ENCODE data around the gene PXT1. TPM values are rescaled to one million over a fixed set of nuclear protein-coding genes. Genes with fewer than 3 reads are reported as not detected.

The PXT1 gene
- total and polyA plus RNA-seq, 2 donors (not counting 1 experiment from before 2014, with no cell fraction given): under 0.01 to 0.03 TPM

DNA sequence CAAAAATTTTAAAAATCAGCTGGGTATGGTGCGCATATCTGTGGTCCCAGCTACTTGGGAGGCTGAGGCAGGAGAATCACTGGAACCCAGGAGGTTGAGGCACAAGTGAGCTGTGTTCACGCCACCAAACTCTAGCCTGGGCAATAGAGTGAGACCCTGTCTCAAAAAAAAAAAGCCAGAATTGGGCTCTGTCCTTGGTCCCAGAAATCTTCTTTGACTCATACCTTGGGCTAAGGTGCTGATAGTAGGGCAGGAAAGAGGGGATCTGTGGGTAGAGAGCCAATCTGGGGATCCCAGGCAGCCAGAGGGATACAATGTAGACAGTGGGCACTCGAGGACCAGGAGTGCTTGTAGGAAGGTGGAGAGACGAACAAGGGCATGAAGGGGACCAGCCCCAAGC lies 68.5 kb downstream of the PXT1 start:
- H3K9ac ChIP-seq (ENCODE audit: insufficient read depth, low read length): no peak overlapping the region
- no peak for DNase-seq (ENCODE audit: low read depth in 2 of 2)
- H2AFZ ChIP-seq (ENCODE audit: low read length): no peak overlapping the region
- no peak overlapping the region for H3K4me2 ChIP-seq (ENCODE audit: extremely low read depth, insufficient read depth, low read length)
- no peaks in the 10 kb centered on the region for H3K4me1 ChIP-seq (ENCODE audit: control insufficient read depth, extremely low read depth, insufficient read depth, low read length)
- no peaks in the 10 kb centered on the region for H4K20me1 ChIP-seq (ENCODE audit: control insufficient read depth, extremely low read depth, insufficient read depth, low read length)
- TF ChIP-seq, protein P1, sequence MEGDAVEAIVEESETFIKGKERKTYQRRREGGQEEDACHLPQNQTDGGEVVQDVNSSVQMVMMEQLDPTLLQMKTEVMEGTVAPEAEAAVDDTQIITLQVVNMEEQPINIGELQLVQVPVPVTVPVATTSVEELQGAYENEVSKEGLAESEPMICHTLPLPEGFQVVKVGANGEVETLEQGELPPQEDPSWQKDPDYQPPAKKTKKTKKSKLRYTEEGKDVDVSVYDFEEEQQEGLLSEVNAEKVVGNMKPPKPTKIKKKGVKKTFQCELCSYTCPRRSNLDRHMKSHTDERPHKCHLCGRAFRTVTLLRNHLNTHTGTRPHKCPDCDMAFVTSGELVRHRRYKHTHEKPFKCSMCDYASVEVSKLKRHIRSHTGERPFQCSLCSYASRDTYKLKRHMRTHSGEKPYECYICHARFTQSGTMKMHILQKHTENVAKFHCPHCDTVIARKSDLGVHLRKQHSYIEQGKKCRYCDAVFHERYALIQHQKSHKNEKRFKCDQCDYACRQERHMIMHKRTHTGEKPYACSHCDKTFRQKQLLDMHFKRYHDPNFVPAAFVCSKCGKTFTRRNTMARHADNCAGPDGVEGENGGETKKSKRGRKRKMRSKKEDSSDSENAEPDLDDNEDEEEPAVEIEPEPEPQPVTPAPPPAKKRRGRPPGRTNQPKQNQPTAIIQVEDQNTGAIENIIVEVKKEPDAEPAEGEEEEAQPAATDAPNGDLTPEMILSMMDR (conservative IDR thresholded peaks at IDR 0.05 in 1 of 2, IDR thresholded peaks at IDR 0.05 in 1 of 2; ENCODE audit: low read depth in 1 of 2, low read length in 2 of 2): no peak
- no peak for TF ChIP-seq EZH2 (IDR thresholded peaks at IDR 0.05; ENCODE audit: low read length, missing control alignments)
- H3K36me3 ChIP-seq (ENCODE audit: control insufficient read depth, insufficient read depth, low read length): no peaks in the 10 kb centered on the region
- peaks cover 6% of the 10 kb centered on the region for H3K27me3 ChIP-seq (ENCODE audit: control insufficient read depth, insufficient read depth, low read length)
- no peak overlapping the region for H3K27ac ChIP-seq (ENCODE audit: insufficient read depth, low read length)
- no peaks in the 10 kb centered on the region for H3K9me3 ChIP-seq (ENCODE audit: control insufficient read depth, insufficient read depth, low read depth, low read length)
- H3K4me3 ChIP-seq (replicated peaks in 1 of 4; ENCODE audit: control extremely low read depth in 1 of 4, insufficient read depth in 1 of 4, low read depth in 3 of 4, low read length in 4 of 4): no peak overlapping the region
- H3K79me2 ChIP-seq (ENCODE audit: control insufficient read depth, insufficient read depth, low read length): no peaks in the 10 kb centered on the region

DNA sequence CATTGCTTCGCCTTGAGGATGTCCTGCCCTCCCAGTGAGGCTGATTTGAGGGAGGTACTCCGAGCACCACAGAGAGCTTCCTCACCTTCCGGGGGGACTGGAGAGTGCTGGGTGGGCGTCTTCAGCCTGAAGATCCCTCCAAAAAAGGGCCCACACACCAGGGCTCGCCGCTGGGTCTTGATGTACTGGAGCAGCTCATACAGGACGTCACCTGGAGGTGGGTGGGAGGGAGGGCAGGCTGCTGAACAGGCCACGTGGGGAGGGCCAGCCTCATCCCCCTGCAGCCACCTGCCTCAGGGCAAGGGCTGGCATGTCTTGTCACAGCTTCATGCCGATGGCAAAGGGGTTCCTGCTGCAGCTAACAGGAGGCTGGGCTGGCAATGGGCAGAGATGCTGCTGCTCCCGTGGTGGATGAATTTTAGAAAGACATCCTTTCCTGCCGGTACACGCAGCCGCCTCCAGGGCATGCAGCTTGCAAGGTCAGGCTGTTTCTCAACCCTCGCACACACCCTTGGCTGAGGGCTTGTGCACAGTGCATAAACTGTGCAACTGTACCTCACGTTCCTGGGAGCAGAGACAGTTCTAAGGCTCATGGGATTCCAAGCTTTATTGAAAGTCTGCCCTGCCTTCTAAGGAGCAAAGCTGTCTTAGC lies 69.2 kb downstream of the PXT1 start:
- no peaks in the 10 kb centered on the region for H3K36me3 ChIP-seq (ENCODE audit: control insufficient read depth, insufficient read depth, low read length)
- DNase-seq (ENCODE audit: low read depth in 2 of 2): no peak
- TF ChIP-seq EZH2 (IDR thresholded peaks at IDR 0.05; ENCODE audit: low read length, missing control alignments): no peak
- no peak overlapping the region for H3K4me2 ChIP-seq (ENCODE audit: extremely low read depth, insufficient read depth, low read length)
- no peak overlapping the region for H3K9ac ChIP-seq (ENCODE audit: insufficient read depth, low read length)
- H3K4me1 ChIP-seq (ENCODE audit: control insufficient read depth, extremely low read depth, insufficient read depth, low read length): no peaks in the 10 kb centered on the region
- no peak overlapping the region for H2AFZ ChIP-seq (ENCODE audit: low read length)
- no peaks in the 10 kb centered on the region for H3K9me3 ChIP-seq (ENCODE audit: control insufficient read depth, insufficient read depth, low read depth, low read length)
- H3K27me3 ChIP-seq (ENCODE audit: control insufficient read depth, insufficient read depth, low read length): peaks cover 6% of the 10 kb centered on the region
- no peaks in the 10 kb centered on the region for H4K20me1 ChIP-seq (ENCODE audit: control insufficient read depth, extremely low read depth, insufficient read depth, low read length)
- no peak overlapping the region for H3K4me3 ChIP-seq (replicated peaks in 1 of 4; ENCODE audit: control extremely low read depth in 1 of 4, insufficient read depth in 1 of 4, low read depth in 3 of 4, low read length in 4 of 4)
- H3K27ac ChIP-seq (ENCODE audit: insufficient read depth, low read length): no peak overlapping the region
- H3K79me2 ChIP-seq (ENCODE audit: control insufficient read depth, insufficient read depth, low read length): no peaks in the 10 kb centered on the region

DNA sequence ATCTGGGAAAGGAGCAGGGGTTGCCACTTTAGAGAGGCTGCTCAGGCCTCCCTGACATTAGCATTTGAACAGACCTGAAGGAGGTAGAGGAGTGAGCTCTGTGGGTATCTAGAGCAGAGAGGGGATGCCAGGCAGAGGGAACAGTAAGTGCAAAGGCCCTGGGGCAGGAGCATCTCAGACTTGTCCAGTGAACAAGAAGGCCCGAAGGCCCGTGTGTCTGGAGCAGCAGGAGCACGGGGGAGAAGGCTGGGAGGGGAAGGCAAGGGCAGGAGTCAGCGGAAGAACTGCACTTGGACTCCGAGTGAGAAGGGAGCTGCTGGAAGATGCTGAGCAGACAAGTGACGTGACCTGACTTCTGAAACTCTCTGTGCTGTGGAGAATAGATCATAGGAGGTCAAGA lies 70.6 kb downstream of the PXT1 start:
- H3K27ac ChIP-seq (ENCODE audit: insufficient read depth, low read length): no peak overlapping the region
- no peaks in the 10 kb centered on the region for H4K20me1 ChIP-seq (ENCODE audit: control insufficient read depth, extremely low read depth, insufficient read depth, low read length)
- H3K9ac ChIP-seq (ENCODE audit: insufficient read depth, low read length): no peak overlapping the region
- H3K4me2 ChIP-seq (ENCODE audit: extremely low read depth, insufficient read depth, low read length): no peak overlapping the region
- no peaks in the 10 kb centered on the region for H3K36me3 ChIP-seq (ENCODE audit: control insufficient read depth, insufficient read depth, low read length)
- no peak overlapping the region for H2AFZ ChIP-seq (ENCODE audit: low read length)
- no peaks in the 10 kb centered on the region for H3K9me3 ChIP-seq (ENCODE audit: control insufficient read depth, insufficient read depth, low read depth, low read length)
- TF ChIP-seq, protein P1 (conservative IDR thresholded peaks at IDR 0.05 in 1 of 2, IDR thresholded peaks at IDR 0.05 in 1 of 2; ENCODE audit: low read depth in 1 of 2, low read length in 2 of 2): no peak
- no peak for TF ChIP-seq EZH2 (IDR thresholded peaks at IDR 0.05; ENCODE audit: low read length, missing control alignments)
- no peaks in the 10 kb centered on the region for H3K4me1 ChIP-seq (ENCODE audit: control insufficient read depth, extremely low read depth, insufficient read depth, low read length)
- no peak overlapping the region for H3K4me3 ChIP-seq (replicated peaks in 1 of 4; ENCODE audit: control extremely low read depth in 1 of 4, insufficient read depth in 1 of 4, low read depth in 3 of 4, low read length in 4 of 4)
- peaks cover 6% of the 10 kb centered on the region for H3K27me3 ChIP-seq (ENCODE audit: control insufficient read depth, insufficient read depth, low read length)
- H3K79me2 ChIP-seq (ENCODE audit: control insufficient read depth, insufficient read depth, low read length): no peaks in the 10 kb centered on the region
- no peak for DNase-seq (ENCODE audit: low read depth in 2 of 2)

Measured in fibroblast of lung (primary cell).